HEK293T (cell line): ENCODE data around the gene FAM3D.

Experiments used
- CTCF ChIA-PET: fragments of 350-600 bp; formaldehyde crosslinking; extraction: SDS; loops from one replicate; lab custom pipeline; 2021; ENCODE audit warnings: antibody characterized with exemption, inconsistent platforms; lab: Yijun Ruan, JAX
- POLR2A ChIA-PET: fragments of 350-600 bp; formaldehyde crosslinking; extraction: SDS; loops from one replicate; lab custom pipeline; 2020; ENCODE audit warnings: antibody characterized with exemption, inconsistent platforms; lab: Yijun Ruan, JAX
- DNase-seq: peaks from one replicate; pipeline ENCODE4 v3.0.0; 2012; ENCODE audit warnings: mixed read lengths; ENCODE audit errors: extremely low spot score
- ARNT ChIP-seq: fragments of 450-650 bp; IDR thresholded peaks from 2 replicates; pipeline ENCODE4 v1.6.1; 2017; ENCODE audit warnings: mild to moderate bottlenecking
- BHLHE40 ChIP-seq: fragments of 450-650 bp; IDR thresholded peaks from 2 replicates; pipeline ENCODE4 v1.6.1; 2016; ENCODE audit warnings: mild to moderate bottlenecking, moderate library complexity, borderline replicate concordance
- CTBP1 ChIP-seq: fragments of 450-650 bp; IDR thresholded peaks from 2 replicates; pipeline ENCODE4 v1.6.1; 2016; ENCODE audit warnings: borderline replicate concordance
- ELF4 ChIP-seq: fragments of 450-650 bp; IDR thresholded peaks from 2 replicates; pipeline ENCODE4 v1.6.1; 2017; ENCODE audit warnings: antibody characterized with exemption
- FOXA1 ChIP-seq: fragments of 450-650 bp; IDR thresholded peaks from 2 replicates; pipeline ENCODE4 v1.6.1; 2016; ENCODE audit warnings: mild to moderate bottlenecking
- FOXK2 ChIP-seq: fragments of 450-650 bp; IDR thresholded peaks from 2 replicates; pipeline ENCODE4 v1.6.1; 2016; ENCODE audit warnings: mild to moderate bottlenecking
- FOXM1 ChIP-seq: fragments of 450-650 bp; IDR thresholded peaks from 2 replicates; pipeline ENCODE4 v1.6.1; 2017; ENCODE audit warnings: mild to moderate bottlenecking, borderline replicate concordance
- HDGF ChIP-seq: fragments of 450-650 bp; IDR thresholded peaks from 2 replicates; pipeline ENCODE4 v1.6.1; 2017; ENCODE audit warnings: antibody characterized with exemption, borderline replicate concordance
- L3MBTL2 ChIP-seq: fragments of 450-650 bp; conservative IDR thresholded peaks from 2 replicates; pipeline ENCODE4 v1.6.1; 2016; ENCODE audit warnings: mild to moderate bottlenecking
- LEF1 ChIP-seq: fragments of 450-650 bp; IDR thresholded peaks from 2 replicates; pipeline ENCODE4 v1.6.1; 2017; ENCODE audit warnings: mild to moderate bottlenecking, borderline replicate concordance
- NFRKB ChIP-seq: fragments of 450-650 bp; IDR thresholded peaks from 2 replicates; pipeline ENCODE4 v1.6.1; 2016; ENCODE audit warnings: mild to moderate bottlenecking, moderate library complexity
- PKNOX1 ChIP-seq: fragments of 450-650 bp; IDR thresholded peaks from 2 replicates; pipeline ENCODE4 v1.6.1; 2016
- SP1 ChIP-seq: fragments of 450-650 bp; IDR thresholded peaks from 2 replicates; pipeline ENCODE4 v1.6.1; 2017
- SUZ12 ChIP-seq: fragments of 450-650 bp; IDR thresholded peaks from 2 replicates; pipeline ENCODE4 v1.6.1; 2016; ENCODE audit warnings: mild to moderate bottlenecking
- TARDBP ChIP-seq: fragments of 450-650 bp; IDR thresholded peaks from 2 replicates; pipeline ENCODE4 v1.6.1; 2016
- ZNF384 ChIP-seq: fragments of 450-650 bp; IDR thresholded peaks from 2 replicates; pipeline ENCODE4 v1.6.1; 2016

The FAM3D gene

GRCh38 chr3:58645726-58646125 lies 20.8 kb downstream of the FAM3D start:
- POLR2A ChIA-PET: no interaction called here
- CTCF ChIA-PET: no interaction called here
- no peak for DNase-seq
- TF ChIP-seq FOXA1 (no peak), SP1 (no peak), BHLHE40 (no peak), ZNF384 (no peak), PKNOX1 (no peak), FOXK2 (no peak), LEF1 (no peak), SUZ12 (no peak), ARNT (no peak), L3MBTL2 (no peak), FOXM1 (no peak), ELF4 (no peak), NFRKB (no peak), TARDBP (no peak), CTBP1 (no peak), HDGF (no peak)

GRCh38 chr3:58642846-58643245 lies 23.7 kb downstream of the FAM3D start:
- ChIA-PET POLR2A (no interaction called here), CTCF (no interaction called here)
- TF ChIP-seq SUZ12: no peak
- TF ChIP-seq FOXK2: no peak
- TF ChIP-seq ZNF384: no peak
- no peak for TF ChIP-seq ARNT
- TF ChIP-seq ELF4: no peak
- no peak for TF ChIP-seq LEF1
- TF ChIP-seq NFRKB: no peak
- no peak for TF ChIP-seq BHLHE40
- TF ChIP-seq PKNOX1: no peak
- no peak for TF ChIP-seq TARDBP
- no peak for TF ChIP-seq SP1
- TF ChIP-seq FOXA1: no peak
- TF ChIP-seq CTBP1: no peak
- no peak for DNase-seq

GRCh38 chr3:58640700-58641372 lies 25.7 kb downstream of the FAM3D start:
- peak; percentile 88 for DNase-seq
- ChIA-PET CTCF (interaction anchor here (0.7 to 1.1 kb wide), 3 partner anchors 70 to 81 kb away, joined by 3 to 4 read pairs (median 3); no protein-coding TSS in a partner anchor), POLR2A (no interaction called here)
- TF ChIP-seq SUZ12 (no peak), LEF1 (no peak)

- no peak for TF ChIP-seq CTBP1
- TF ChIP-seq BHLHE40: no peak
- CTCF ChIA-PET: interaction anchor here (1.0 kb wide), 1 partner anchor 79 kb away, joined by 3 read pairs; no protein-coding TSS in a partner anchor
- DNase-seq: no peak
- POLR2A ChIA-PET: no interaction called here
Measured at GRCh38 chr3:58639842-58640241, 26.7 kb downstream of the FAM3D start.

GRCh38 chr3:58639001-58639400 lies 27.6 kb downstream of the FAM3D start:
- CTCF ChIA-PET: interaction anchor here (0.7 to 1.0 kb wide), 2 partner anchors 78 to 140 kb away, joined by 3 read pairs; no protein-coding TSS in a partner anchor
- POLR2A ChIA-PET: no interaction called here
- TF ChIP-seq NFRKB: no peak
- TF ChIP-seq ELF4: no peak
- no peak for TF ChIP-seq L3MBTL2
- TF ChIP-seq FOXM1: no peak
- no peak for TF ChIP-seq FOXA1
- no peak for TF ChIP-seq BHLHE40
- no peak for DNase-seq

- no peak for DNase-seq
- TF ChIP-seq HDGF: no peak
- no peak for TF ChIP-seq SP1
- TF ChIP-seq CTBP1: no peak
- TF ChIP-seq PKNOX1: no peak
- TF ChIP-seq TARDBP: no peak
- no peak for TF ChIP-seq ZNF384
- no peak for TF ChIP-seq SUZ12
- no peak for TF ChIP-seq FOXA1
- no peak for TF ChIP-seq NFRKB
- TF ChIP-seq ARNT: no peak
- no peak for TF ChIP-seq LEF1
- no peak for TF ChIP-seq ELF4
- TF ChIP-seq BHLHE40: no peak
- TF ChIP-seq FOXM1: no peak
- TF ChIP-seq FOXK2: no peak
- TF ChIP-seq L3MBTL2: no peak
- CTCF ChIA-PET: interaction anchor here (0.6 to 0.7 kb wide), 2 partner anchors 141 to 409 kb away, joined by 3 to 4 read pairs; no protein-coding TSS in a partner anchor
- POLR2A ChIA-PET: no interaction called here
Measured at GRCh38 chr3:58638591-58638990, 28.0 kb downstream of the FAM3D start.
